ENCODE results near the gene RPL29.
"Not testable (repeated sequence)": the region's sequence is repeated elsewhere in the genome, so short reads cannot be mapped to it uniquely, and the experiment has no call there.

DNA sequence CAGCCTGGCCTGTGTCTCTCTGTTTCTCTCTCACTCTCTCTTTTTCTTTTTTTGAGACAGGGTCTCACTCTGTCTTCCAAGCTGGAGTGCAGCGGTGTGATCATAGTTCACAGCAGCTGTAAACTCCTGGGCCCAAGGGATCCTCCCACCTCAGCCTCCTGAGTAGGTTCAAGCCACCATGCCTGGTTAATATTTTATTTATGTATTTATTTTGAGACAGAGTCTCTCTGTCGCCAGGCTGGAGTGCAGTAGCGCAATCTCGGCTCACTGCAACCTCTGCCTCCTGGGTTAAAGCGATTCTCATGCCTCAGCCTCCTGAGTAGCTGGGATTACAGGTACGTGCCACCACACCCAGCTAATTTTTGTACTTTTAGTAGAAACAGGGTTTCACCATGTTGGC lies 38.1 kb upstream of the RPL29 start:
- TF ChIP-seq POLR2A, POLR2AphosphoS5 (IDR thresholded peaks at IDR 0.05; ENCODE audit: low read depth, low read length): not testable (repeated sequence)

Data from GM12892 (cell line).